ENCODE measurements around the gene TYROBP.

DNA sequence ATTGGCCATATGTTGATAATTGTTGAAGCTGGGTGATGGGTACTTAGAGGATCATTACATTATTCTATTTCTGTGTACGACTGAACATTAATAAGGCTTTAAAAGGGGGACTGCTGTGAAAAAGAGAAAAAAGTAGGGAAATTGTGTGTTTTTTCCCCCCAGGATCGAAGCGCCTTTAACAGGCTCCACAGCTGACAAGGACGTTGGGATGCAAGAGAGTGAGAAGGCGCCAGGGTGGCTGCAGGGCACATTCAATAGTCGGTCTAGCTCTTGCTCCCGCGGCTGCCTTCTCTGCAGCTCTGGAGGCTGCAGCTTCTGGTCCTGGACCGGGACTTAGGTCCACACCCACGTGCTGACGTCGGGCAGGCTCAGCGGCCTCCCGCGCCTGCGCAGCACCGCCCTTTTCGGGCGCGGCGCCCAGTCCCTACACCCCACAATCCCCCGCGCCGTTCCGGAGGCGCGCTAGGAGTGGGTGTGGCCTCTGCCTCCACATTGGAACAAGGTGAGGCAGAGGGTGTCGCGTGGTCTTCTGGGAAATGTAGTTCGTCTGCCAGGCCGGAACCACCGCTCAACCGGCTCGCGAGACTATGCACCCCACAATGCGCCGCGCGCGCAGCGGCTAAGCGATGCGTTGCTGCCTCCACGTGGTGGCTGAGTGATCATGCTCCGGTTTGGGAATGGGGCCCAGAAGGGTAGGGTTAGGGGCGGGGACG lies 23.2 kb upstream of the TYROBP start:
- TF ChIP-seq CTCF (IDR thresholded peaks at IDR 0.05; ENCODE audit: low read depth, low read length): peak; percentile 56
- peak; percentile 91 for TF ChIP-seq MAX (IDR thresholded peaks at IDR 0.05; ENCODE audit: low read depth, low read length)
- peak; percentile 81 for TF ChIP-seq POLR2A (IDR thresholded peaks at IDR 0.05; ENCODE audit: extremely low read depth, insufficient read length)
